ENCODE data around the gene FCHSD1. TPM values are rescaled to one million over a fixed set of nuclear protein-coding genes. Genes with fewer than 3 reads are reported as not detected.

The FCHSD1 gene
- polyA plus RNA-seq, 1 experiment, result 45.8 TPM

DNA sequence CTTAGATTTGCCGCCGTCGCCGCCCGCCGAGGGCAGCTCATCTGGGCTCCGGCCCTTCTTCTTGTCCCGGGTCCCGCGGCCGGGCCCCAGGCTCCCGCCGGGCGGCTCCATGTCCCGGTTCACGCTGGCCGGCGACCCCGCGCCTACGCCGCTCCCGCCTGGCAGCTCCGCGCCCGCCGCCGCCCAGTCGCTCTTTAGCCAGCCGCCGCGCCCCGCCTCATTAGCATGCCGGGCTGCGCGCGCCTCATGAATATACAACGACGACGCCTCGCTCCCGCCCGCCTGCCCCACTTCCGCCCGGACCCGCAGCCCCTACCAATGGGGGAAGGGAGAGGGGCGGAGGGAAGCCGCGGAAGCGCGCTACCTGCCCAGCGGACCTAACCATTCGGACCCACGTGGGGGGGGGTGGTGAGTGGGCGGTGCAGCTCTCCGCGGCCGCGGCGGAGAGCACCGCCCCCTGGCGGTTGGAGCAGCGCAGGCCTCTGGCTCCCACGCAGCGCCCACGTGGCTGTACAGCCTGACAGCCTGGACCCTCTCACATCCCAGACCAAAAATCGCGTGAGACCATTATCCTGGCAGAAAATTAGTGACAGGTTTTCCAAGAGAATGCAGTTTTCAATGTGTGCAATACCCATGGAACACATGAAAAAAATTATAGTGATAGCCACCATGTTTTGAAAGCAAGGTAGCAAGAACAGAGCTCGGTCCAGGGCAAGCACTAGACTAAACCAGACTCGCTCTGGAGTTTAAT, 32.2 kb downstream of the FCHSD1 start, which contains the start of gene DIAPH1:
DIAPH1 (minus strand) TSS at position 197 of the 751 bp plus-strand sequence; CDS start at position 111, 86 bp downstream.
- peaks cover 10% of the 10 kb centered on the region for H3K36me3 ChIP-seq (ENCODE audit: control insufficient read depth, insufficient read depth, low read length)
- H3K27me3 ChIP-seq (ENCODE audit: control insufficient read depth, insufficient read depth, low read length), result no peaks in the 10 kb centered on the region
- TF ChIP-seq, protein P1, sequence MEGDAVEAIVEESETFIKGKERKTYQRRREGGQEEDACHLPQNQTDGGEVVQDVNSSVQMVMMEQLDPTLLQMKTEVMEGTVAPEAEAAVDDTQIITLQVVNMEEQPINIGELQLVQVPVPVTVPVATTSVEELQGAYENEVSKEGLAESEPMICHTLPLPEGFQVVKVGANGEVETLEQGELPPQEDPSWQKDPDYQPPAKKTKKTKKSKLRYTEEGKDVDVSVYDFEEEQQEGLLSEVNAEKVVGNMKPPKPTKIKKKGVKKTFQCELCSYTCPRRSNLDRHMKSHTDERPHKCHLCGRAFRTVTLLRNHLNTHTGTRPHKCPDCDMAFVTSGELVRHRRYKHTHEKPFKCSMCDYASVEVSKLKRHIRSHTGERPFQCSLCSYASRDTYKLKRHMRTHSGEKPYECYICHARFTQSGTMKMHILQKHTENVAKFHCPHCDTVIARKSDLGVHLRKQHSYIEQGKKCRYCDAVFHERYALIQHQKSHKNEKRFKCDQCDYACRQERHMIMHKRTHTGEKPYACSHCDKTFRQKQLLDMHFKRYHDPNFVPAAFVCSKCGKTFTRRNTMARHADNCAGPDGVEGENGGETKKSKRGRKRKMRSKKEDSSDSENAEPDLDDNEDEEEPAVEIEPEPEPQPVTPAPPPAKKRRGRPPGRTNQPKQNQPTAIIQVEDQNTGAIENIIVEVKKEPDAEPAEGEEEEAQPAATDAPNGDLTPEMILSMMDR (IDR thresholded peaks at IDR 0.05; ENCODE audit: insufficient read depth, low read depth, low read length), result peak; percentile 97
- ChIA-PET CTCF (interaction anchor here (0.7 to 13.1 kb wide), 22 partner anchors 10 to 385 kb away, joined by 3 to 270 read pairs (median 4); partner anchors contain the start of genes FCHSD1, HDAC3, PCDHGA2 and RELL2), POLR2A (interaction anchor here (0.7 to 1.6 kb wide), 2 partner anchors 21 to 27 kb away, joined by 5 to 20 read pairs; no protein-coding TSS in a partner anchor)
- H3K4me3 ChIP-seq (ENCODE audit: low read depth, low read length), result peak within 1 kb of the TSS; percentile 83
- peak; percentile 68 for DNase-seq (ENCODE audit: low read depth)

DNA sequence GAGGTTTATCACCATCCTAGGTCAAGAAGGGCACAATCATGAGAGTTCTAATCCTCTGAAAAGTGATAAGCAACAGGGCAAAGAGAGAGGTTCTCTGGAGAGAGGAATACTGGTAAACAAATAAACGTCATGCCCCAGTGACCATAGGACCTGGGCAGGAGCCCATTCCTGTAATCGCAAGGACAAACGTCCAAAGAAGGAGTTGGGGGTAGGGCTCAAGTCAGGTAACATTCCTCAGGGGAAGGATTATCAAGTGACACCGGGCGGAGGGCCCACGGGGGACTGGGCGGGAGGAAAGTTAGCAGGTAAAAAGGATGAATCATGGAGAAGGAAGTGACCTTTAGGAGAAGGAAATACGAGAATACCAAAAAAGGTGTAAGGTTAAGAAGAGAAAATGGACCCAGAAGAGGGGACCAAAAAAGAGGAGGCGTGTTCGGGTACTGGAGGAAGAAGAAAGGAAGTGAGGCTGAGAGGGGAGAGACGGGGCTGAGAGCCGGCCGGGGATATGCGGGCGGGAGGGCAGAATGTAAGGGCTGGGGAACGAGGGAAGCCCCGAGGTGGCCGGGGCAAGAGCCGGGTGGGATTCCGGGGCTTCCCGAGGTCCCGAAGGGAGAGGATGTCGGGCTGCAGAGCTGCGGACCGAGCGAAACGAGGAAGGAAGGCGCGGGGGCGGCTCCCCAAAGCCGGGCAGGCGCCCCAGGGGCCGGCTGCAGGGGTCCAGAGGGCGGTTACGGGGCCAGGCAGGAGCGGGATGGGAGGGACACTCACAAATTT, 33.0 kb downstream of the FCHSD1 start:
- ChIA-PET CTCF (interaction anchor here (0.7 to 13.1 kb wide), 22 partner anchors 9 to 384 kb away, joined by 3 to 270 read pairs (median 4); partner anchors contain the start of genes FCHSD1, HDAC3, RELL2 and TAF7), POLR2A (interaction anchor here (0.7 to 1.6 kb wide), 2 partner anchors 20 to 26 kb away, joined by 5 to 20 read pairs; no protein-coding TSS in a partner anchor)
- no peak for DNase-seq (ENCODE audit: low read depth)
- TF ChIP-seq, protein P1 (IDR thresholded peaks at IDR 0.05; ENCODE audit: insufficient read depth, low read depth, low read length), result no peak
- Histone ChIP-seq H3K36me3 (ENCODE audit: control insufficient read depth, insufficient read depth, low read length) (peaks cover 10% of the 10 kb centered on the region), H3K27me3 (ENCODE audit: control insufficient read depth, insufficient read depth, low read length) (no peaks in the 10 kb centered on the region), H3K4me3 (ENCODE audit: low read depth, low read length) (peak overlapping the region; percentile 83)

DNA sequence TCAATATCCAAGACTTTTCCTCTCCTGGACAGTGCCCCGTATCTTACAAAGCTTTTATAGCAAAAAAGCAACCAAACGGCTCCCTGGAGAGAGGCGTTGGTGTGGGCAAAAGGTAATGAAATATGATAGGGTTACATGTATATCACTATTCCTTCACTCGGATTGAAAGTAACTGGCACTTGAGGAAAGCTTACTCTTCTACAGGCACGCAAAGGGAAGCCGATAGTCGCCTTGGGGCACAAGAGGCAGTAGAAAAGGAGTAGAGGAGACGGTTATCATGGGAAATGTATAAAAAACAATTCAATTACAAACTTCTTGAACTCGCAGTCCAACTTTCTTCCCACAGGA, 33.6 kb downstream of the FCHSD1 start:
- Histone ChIP-seq H3K36me3 (ENCODE audit: control insufficient read depth, insufficient read depth, low read length) (peaks cover 10% of the 10 kb centered on the region), H3K4me3 (ENCODE audit: low read depth, low read length) (peak overlapping the region; percentile 83), H3K27me3 (ENCODE audit: control insufficient read depth, insufficient read depth, low read length) (no peaks in the 10 kb centered on the region)
- CTCF ChIA-PET, result interaction anchor here (1.1 to 13.1 kb wide), 5 partner anchors 10 to 50 kb away, joined by 3 to 270 read pairs (median 11); partner anchors contain the start of gene RELL2
- DNase-seq (ENCODE audit: low read depth), result no peak
- TF ChIP-seq, protein P1 (IDR thresholded peaks at IDR 0.05; ENCODE audit: insufficient read depth, low read depth, low read length), result no peak
- POLR2A ChIA-PET, result no interaction called here

DNA sequence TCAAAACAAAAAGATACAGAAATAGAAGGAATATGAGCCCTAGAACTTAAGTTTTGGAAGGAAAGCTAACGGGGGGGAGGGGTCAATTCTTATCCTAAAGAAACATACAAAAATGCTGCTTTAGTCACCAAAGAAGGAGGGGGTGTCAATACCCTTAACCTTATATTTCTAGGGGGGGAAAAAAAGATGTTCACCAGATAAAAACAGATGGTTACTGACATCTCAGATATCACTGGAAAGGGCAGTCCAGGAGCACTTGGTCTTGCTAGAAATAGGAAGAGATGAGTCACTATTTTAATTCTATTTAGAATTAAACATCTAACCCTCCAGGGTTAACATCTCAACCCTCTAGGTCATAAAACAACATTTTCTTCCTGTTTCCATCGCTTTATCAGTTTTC, 34.1 kb downstream of the FCHSD1 start:
- TF ChIP-seq, protein P1 (IDR thresholded peaks at IDR 0.05; ENCODE audit: insufficient read depth, low read depth, low read length), result no peak
- ChIA-PET POLR2A (no interaction called here), CTCF (interaction anchor here (0.7 to 13.1 kb wide), 8 partner anchors 9 to 50 kb away, joined by 3 to 270 read pairs (median 4); partner anchors contain the start of gene RELL2)
- no peaks in the 10 kb centered on the region for H3K27me3 ChIP-seq (ENCODE audit: control insufficient read depth, insufficient read depth, low read length)
- H3K4me3 ChIP-seq (ENCODE audit: low read depth, low read length), result no peak overlapping the region
- peaks cover 9% of the 10 kb centered on the region; the same call in 1 of the 2 replicates for H3K36me3 ChIP-seq (ENCODE audit: control insufficient read depth, insufficient read depth, low read length)
- no peak for DNase-seq (ENCODE audit: low read depth)
